Activated CD8-positive, alpha-beta T cell treated with anti-CD3 and anti-CD28 coated beads for 36 hours (primary cell): ENCODE measurements around the gene PRKG1. TPM values are rescaled to one million over a fixed set of nuclear protein-coding genes. Genes with fewer than 3 reads are reported as not detected.
"Not testable (repeated sequence)": the region's sequence is repeated elsewhere in the genome, so short reads cannot be mapped to it uniquely, and the experiment has no call there.

Experiments used
- ATAC-seq: fragments of 200-7000 bp; cut with Tn5 transposase; one replicate; pipeline ENCODE4 v1.10.0; 2021; ENCODE audit warnings: mild to moderate bottlenecking, moderate library complexity
- CTCF ChIA-PET: fragments of 350-600 bp; sonication (Branson Sonifier 250); formaldehyde crosslinking; loops from one replicate; lab custom pipeline; 2021; ENCODE audit warnings: antibody characterized with exemption; lab: Charles Lee
- POLR2A ChIA-PET: fragments of 350-600 bp; sonication (Branson Sonifier 250); formaldehyde crosslinking; loops from one replicate; lab custom pipeline; 2021; ENCODE audit warnings: antibody characterized with exemption; lab: Charles Lee
- DNase-seq: peaks from one replicate; pipeline ENCODE4 v3.0.0-alpha.2; 2020
- H3K27ac Mint-ChIP-seq: one replicate; pipeline ENCODE4 v1.8.0; 2021; ENCODE audit warnings: mild to moderate bottlenecking, mixed read lengths
- H3K27me3 Mint-ChIP-seq: one replicate; pipeline ENCODE4 v1.8.0; 2021; ENCODE audit warnings: mixed read lengths
- H3K36me3 Mint-ChIP-seq: one replicate; pipeline ENCODE4 v1.8.0; 2021; ENCODE audit warnings: low read depth, mixed read lengths
- H3K4me1 Mint-ChIP-seq: one replicate; pipeline ENCODE4 v1.8.0; 2021; ENCODE audit warnings: low read depth, mixed read lengths
- H3K4me3 Mint-ChIP-seq: one replicate; pipeline ENCODE4 v1.8.0; 2021; ENCODE audit warnings: mild to moderate bottlenecking, moderate library complexity, mixed read lengths
- H3K9me3 Mint-ChIP-seq: one replicate; pipeline ENCODE4 v1.8.0; 2021; ENCODE audit warnings: mixed read lengths
- CTCF ChIP-seq: fragments of 200-600 bp; IDR thresholded peaks from one replicate; pipeline ENCODE4 v1.8.0; 2022; ENCODE audit warnings: antibody characterized with exemption, mild to moderate bottlenecking
- intact Hi-C: fragments of 100-400 bp; cut with micrococcal nuclease; formaldehyde crosslinking; loops from one replicate; pipeline ENCODE4 v1.10.0; 2022
- total RNA-seq, 2 experiments: library from RNA; stranded (reverse); gene quantifications; one replicate each; pipeline ENCODE4 v1.2.3, GENCODE V29; 2021

PRKG1 gene
- total RNA-seq, 2 experiments from 2014 or later, result not detected

- Mint-ChIP-seq H3K4me3 (no peak overlapping the region), H3K36me3 (no peaks in the 10 kb centered on the region), H3K27ac (no peak overlapping the region), H3K9me3 (peaks cover 1% of the 10 kb centered on the region), H3K4me1 (no peaks in the 10 kb centered on the region), H3K27me3 (no peaks in the 10 kb centered on the region)
- intact Hi-C loops, result no loop called here
- no peak for ATAC-seq
- POLR2A ChIA-PET, result no interaction called here
- DNase-seq, result no peak
- CTCF ChIA-PET, result no interaction called here
- TF ChIP-seq CTCF, result no peak
These were observed 195.5 kb downstream of the PRKG1 start for GRCh38 chr10:51269821-51270220.

- TF ChIP-seq CTCF, result no peak
- no peak for DNase-seq
- H3K4me3 Mint-ChIP-seq, result no peak overlapping the region
- ChIA-PET CTCF (no interaction called here), POLR2A (no interaction called here)
- H3K27me3 Mint-ChIP-seq, result no peaks in the 10 kb centered on the region
- intact Hi-C loops, result no loop called here
- no peaks in the 10 kb centered on the region for H3K4me1 Mint-ChIP-seq
- H3K36me3 Mint-ChIP-seq, result no peaks in the 10 kb centered on the region
- H3K9me3 Mint-ChIP-seq, result peaks cover 3% of the 10 kb centered on the region
- H3K27ac Mint-ChIP-seq, result no peak overlapping the region
- ATAC-seq, result no peak
These were observed 196.7 kb downstream of the PRKG1 start for GRCh38 chr10:51270936-51271530.

GRCh38 chr10:51272099-51272498 lies 197.8 kb downstream of the PRKG1 start:
- ATAC-seq, CTCF ChIA-PET, H3K9me3 Mint-ChIP-seq, H3K36me3 Mint-ChIP-seq, DNase-seq, H3K4me3 Mint-ChIP-seq, H3K27me3 Mint-ChIP-seq, H3K27ac Mint-ChIP-seq, POLR2A ChIA-PET, H3K4me1 Mint-ChIP-seq, intact Hi-C loops: not testable (repeated sequence)

GRCh38 chr10:51272555-51272954 lies 198.3 kb downstream of the PRKG1 start:
- TF ChIP-seq CTCF, result no peak
- no peaks in the 10 kb centered on the region for H3K27me3 Mint-ChIP-seq
- no peak overlapping the region for H3K27ac Mint-ChIP-seq
- CTCF ChIA-PET, result no interaction called here
- H3K36me3 Mint-ChIP-seq, result no peaks in the 10 kb centered on the region
- ATAC-seq (no peak), DNase-seq (no peak)
- peaks cover 3% of the 10 kb centered on the region for H3K9me3 Mint-ChIP-seq
- H3K4me1 Mint-ChIP-seq, result no peaks in the 10 kb centered on the region
- intact Hi-C loops, result no loop called here
- no peak overlapping the region for H3K4me3 Mint-ChIP-seq
- POLR2A ChIA-PET, result no interaction called here

GRCh38 chr10:51273574-51273973 lies 199.3 kb downstream of the PRKG1 start:
- no peak for TF ChIP-seq CTCF
- H3K27me3 Mint-ChIP-seq, result no peaks in the 10 kb centered on the region
- ATAC-seq (no peak), DNase-seq (no peak)
- peaks cover 3% of the 10 kb centered on the region for H3K9me3 Mint-ChIP-seq
- H3K4me3 Mint-ChIP-seq, result no peak overlapping the region
- H3K27ac Mint-ChIP-seq, result no peak overlapping the region
- ChIA-PET POLR2A (no interaction called here), CTCF (no interaction called here)
- no peaks in the 10 kb centered on the region for H3K36me3 Mint-ChIP-seq
- intact Hi-C loops, result no loop called here
- no peaks in the 10 kb centered on the region for H3K4me1 Mint-ChIP-seq

- ATAC-seq, H3K36me3 Mint-ChIP-seq, intact Hi-C loops, CTCF ChIA-PET, POLR2A ChIA-PET, H3K27ac Mint-ChIP-seq, H3K9me3 Mint-ChIP-seq, H3K4me1 Mint-ChIP-seq, H3K27me3 Mint-ChIP-seq, H3K4me3 Mint-ChIP-seq, DNase-seq: not testable (repeated sequence)
These were observed 201.8 kb downstream of the PRKG1 start for GRCh38 chr10:51276097-51276496.

- H3K4me1 Mint-ChIP-seq, intact Hi-C loops, H3K9me3 Mint-ChIP-seq, H3K4me3 Mint-ChIP-seq, DNase-seq, POLR2A ChIA-PET, H3K36me3 Mint-ChIP-seq, CTCF ChIA-PET, ATAC-seq, H3K27me3 Mint-ChIP-seq, H3K27ac Mint-ChIP-seq: not testable (repeated sequence)
These were observed 207.1 kb downstream of the PRKG1 start for GRCh38 chr10:51281387-51281786.
